HG03439 (cell line): ENCODE data around the gene CLPTM1L.
"Not testable (repeated sequence)": the region's sequence is repeated elsewhere in the genome, so short reads cannot be mapped to it uniquely, and the experiment has no call there.

ENCODE experiments used
- ATAC-seq: cut with Tn5 transposase; IDR thresholded peaks from one replicate; pipeline ENCODE4 v1.9.1; 2021; ENCODE audit warnings: mild to moderate bottlenecking, moderate library complexity; ENCODE audit not compliant: unreplicated experiment

The CLPTM1L gene

DNA sequence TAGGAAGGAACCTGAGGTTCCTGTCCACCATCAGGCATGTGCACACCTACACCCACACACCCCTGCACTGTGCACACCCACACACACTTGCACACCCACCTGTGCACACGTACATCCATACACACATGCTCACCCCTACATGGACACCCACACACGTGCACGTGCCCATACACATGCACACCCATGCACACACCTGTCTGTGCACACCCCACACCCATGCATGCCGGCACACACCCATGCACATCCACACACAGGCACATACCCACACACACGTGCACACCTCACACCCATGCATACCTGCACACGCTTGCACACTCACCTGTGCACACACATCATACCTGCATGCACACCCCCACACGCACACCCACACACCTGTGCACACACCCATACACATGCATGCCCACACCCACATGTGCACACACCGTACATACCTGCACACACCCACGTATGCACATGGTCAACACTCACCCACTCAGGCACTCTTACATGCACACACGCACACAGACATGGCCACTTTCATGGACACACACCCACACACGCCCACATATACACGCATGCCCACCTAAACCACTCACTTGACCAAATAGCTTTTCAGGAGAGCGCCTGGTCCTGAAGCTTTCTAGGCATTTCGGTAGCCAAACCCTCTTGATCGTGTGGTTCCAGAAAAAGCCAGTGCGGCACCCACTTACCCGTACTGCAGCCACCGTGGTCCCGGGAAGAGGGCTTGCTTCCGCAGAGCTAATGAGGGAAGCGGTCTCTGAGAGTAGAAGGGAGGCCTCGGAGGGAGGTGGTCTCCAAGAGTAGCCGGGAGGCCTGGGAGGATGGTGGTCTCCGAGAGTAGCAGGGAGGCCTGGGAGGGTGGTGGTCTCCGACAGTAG, 36.7 kb upstream of the CLPTM1L start:
- ATAC-seq = no peak

DNA sequence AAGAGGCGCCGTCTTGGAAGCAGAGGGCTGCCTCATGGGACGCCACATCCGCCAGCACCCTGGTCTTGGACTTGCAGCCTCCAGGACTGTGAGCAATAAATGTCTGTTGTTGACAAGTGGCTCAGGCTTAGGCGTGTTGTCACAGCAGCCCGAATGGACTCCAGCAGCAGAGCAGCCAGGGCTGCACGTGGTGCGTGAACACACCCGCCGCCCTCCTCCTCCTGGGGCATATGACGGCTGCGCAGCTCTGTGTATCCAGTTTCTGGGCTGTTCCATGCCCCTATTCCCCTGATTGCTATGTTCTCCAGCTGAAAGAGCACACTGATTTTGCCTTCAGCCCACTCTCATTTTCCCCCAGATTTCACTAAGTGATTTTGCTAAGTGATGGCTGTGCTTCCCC, 36.0 kb upstream of the CLPTM1L start:
- no peak for ATAC-seq

DNA sequence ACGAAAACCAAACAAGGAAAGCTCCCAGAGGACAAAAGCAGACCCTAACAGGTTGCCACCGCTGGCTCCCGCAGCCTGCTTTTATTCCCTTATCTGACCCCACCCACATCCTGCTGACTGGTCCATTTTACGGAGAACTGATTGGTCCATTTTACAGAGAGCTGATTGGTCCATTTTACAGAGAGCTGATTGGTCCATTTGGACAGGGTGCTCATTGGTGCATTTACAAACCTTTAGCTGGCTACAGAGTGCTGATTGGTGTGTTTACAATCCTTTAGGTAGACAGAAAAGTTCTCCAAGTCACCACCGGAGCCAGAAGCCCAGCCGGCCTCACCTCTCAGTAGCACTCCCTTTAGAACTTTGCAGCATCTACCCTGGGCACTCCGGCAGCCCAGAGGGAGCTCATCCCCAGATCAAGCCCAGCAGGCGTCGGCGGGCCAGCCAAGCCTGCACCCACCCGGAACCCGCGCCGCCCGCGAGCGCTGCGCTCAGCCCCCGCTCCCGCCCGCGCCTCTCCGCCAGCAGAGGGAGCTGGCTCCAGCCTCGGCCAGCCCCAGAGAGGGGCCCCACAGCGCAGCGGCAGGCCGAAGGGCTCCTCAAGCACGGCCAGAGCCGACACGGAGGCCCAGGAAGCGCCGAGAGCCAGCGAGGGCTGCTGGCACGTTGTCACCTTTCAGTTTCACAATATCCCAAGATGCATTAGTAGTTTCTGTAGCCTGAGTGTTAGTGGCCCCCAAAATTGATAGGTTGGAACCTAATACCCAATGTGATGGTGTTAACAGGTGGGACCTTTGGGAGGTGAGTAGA, 35.3 kb upstream of the CLPTM1L start:
- ATAC-seq = peak; percentile 68

DNA sequence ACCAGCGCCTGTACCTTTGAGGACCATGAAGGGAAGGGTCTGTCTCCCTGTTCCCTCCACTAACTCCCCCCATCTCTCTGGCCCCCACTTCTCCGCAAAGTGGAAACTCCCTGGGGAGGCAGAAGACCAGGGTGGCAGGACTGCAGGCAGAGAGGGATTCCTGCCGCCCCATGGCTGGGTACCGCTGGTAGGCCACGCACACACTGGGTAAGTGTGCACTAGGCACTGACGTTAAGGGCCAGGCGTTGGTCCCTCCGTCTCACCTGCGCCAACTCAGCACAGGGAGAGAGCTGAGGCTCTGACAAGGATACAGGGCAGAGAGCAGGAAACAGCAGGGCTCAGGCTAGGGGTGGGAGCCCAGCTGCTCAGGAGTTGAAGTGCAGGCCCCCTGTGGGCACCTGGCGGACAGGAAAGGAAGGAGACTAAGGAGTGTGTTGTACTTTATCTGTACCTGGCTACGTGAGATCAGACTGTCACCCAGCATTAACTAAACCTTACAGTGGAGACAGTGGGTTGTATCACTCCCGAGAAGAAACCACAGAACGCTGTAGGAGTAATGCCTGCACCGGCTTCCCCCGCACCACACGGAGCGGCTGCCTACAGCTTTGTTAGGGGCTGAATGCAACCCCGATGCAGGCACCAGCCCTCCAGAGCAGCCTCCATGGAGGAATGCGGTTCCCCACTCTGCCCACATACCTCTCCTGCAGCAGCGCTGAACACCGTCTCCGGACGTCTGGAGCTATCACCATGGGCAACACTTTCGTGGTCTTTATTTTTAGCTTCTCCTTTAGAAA, 34.2 kb upstream of the CLPTM1L start:
- ATAC-seq = no peak

DNA sequence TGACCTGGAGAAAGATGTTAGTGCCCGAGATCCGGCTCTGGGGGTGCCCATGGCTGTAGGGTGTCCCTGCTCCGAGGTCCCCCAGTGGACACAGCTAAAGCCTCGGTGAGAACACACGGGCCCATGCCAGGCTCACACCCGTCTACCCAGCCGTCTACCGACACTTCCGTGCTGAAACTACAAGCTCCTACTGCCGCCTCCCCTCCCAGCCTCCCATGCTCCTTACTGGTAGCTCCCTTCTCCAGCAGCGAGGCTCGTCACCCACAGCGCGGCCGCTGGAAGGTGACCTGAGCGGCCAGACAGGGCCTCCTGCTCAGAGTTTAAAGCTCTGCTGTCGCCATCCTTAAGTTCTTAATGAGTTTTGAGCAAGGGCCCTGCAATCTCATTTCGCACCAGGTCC, 33.2 kb upstream of the CLPTM1L start:
- no peak for ATAC-seq

DNA sequence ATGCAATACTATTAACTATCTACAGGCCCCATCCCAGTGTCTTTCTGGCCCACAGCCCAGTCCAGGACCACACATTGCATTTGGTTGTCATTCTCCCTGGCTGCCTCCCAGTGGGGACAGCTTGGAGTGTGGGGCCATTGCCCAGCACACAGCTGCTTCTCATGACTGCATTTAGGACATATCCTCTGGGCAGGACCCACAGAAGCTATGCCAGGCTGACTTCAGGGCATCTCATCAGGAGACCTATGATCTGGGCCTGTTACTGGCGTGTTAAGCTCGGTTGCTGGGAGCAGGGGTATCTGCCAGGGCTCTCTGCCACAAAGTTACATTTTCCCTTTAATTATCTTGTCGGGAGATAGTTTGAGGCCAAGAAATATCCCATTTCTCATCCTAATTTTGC, 32.1 kb upstream of the CLPTM1L start:
- no peak for ATAC-seq

DNA sequence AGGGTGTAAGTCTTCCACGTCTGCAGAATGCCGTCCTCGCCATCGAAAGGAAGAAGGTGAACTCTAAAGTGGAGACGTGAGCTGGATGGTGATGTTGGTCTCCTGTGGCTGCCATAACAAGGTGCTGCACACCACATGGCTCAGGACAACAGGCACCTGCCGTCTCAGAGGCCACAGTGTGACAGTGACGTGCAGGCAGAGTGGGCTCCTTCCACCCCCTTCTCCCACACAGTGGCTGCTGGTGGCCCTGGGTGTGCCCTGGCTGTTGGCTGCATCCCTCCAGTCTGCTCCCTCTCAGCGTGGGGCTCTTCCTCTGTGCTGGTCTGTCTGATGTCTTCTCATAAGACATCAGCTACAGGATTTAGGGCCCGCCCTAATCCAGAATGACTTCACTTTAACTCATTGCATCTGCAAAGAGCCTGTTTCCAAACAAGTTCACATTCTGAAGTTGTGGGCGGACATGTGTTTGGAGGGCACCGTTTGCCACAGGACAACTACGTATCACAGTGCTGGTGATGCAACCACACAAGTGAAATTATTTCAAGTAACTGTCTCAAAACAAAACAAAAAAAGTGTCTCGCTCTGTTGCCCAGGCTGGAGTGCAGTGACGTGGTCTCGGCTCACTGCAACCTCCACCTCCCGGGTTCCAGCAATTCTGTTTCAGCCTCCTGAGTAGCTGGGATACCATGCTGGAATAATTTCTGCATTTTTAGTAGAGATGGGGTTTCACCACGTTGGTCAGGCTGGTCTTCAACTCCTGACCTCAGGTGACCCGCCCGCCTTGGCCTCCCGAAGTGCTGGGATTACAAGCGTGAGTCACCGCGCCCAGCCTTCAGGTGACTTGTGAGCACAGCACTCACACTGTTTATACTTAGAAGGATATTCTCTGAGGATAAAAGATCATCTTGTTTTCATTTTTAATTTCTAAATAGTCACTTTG, 31.2 kb upstream of the CLPTM1L start:
- no peak for ATAC-seq

DNA sequence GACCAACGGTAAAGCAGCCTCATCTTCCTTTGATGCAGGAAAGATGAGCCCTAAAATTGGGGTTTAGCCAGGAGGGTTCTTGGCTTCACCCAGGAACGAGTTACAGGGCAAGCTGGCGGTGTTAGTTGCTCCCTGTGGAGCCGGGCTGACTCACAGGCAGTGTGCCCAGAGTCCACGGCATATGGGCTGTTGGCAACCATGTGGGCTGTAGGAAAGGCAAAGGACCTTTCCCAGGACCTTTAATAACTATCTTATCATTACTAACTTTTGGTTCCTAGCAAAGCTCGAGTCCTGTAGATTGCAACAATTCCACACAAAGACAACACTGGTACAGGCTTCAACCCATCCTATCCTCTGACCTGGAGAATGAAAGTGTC, 29.8 kb upstream of the CLPTM1L start:
- ATAC-seq = no peak

DNA sequence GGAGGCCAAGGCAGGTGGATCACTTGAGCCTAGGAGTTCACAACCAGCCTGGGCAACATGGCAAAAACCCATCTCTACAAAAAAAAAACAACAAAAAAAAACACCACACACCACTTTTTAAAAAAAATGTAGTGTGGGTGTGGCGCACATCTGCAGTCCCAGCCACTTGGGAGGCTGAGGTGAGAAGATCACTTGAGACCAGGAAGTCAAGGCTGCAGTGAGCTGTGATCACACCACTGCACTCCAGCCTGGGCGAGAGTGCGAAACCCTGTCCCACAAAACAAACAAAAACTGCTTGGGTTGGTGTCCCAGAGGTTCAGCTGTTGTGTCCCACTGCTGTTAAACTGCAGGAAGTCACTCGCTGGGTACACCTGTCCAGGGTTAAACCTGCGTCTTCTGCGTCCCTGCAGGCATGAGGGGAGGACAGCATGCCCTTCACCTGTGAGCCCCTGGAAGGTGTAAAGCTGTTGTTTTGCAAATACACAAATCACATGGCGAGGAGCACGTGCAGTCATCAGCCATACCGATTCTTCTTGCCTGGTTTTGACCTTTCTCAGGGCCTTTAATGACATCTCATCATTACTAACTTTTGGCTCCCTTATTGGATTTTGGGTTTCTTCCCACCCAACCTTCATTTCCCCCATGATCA, 29.3 kb upstream of the CLPTM1L start:
- no peak for ATAC-seq

DNA sequence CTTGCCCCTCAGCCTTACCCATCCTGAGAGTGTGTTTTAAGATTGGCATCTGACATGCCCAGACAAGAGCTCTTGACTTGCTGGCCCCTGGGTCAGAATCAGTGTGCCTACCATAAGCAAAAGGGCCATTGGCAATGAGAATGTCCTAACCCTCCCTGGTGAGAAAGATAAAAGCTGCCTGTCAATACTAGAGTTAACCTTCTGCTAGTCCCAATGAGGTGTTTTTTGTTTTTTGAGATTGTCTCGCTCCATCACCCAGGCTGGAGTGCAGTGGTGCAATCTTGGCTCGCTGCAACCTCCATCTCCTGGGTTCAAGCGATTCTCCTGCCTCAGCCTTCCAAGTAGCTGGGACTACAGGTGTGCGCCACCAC, 27.1 kb upstream of the CLPTM1L start:
- ATAC-seq = not testable (repeated sequence)

DNA sequence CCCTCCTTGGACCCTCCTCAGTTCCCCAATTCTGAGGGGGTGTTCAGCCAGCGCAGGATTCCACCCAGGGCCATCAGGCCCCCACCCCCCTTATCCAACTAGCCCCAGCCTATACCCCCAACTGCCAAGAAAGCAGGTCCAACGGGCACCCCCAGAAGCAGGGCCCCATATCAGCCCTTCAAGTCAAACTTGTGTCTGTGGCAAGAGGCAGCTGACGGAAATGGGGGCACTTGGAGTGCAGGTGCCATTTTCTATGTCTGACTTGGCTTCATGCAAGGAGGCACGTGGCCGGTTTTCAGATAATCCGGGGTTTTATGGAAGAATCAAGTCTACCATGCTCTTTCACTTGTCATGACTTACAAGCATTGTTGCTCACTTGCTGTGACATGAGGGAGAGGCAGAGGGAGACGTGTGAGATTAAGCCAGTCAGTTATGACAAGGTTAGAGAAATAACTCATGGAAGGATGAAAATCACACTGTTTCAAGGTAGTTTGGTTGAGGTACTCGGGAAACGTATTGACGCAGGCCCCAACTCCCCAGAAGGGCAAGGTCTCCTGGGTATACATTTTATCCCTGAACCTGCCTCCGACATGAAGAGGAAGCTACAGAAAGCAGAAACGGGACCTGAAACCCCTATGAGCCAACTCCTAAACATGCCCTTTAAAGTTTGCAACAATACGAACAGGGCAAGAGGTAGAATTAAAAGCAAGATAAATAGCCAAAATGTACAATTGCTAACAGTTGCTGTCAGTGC, 26.5 kb upstream of the CLPTM1L start:
- ATAC-seq = no peak

DNA sequence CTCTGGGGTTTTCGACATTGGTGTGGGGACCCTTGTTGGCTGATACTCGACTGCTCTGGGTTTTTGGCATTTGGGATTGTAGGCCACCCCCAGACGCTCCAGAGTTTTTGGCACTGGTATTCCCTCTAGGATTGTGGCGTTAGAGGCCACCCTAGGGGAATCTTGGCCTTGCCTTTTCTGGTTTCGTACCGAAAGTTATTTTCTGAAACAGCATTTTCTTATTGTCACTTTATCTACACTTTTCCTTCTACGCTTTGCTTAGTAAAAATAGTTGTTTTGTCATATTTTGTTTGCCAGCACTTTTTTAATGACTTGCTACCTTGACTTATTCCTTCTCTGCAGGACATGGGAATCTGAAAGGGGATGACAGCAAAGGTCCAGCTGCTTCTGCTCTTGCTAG, 25.1 kb upstream of the CLPTM1L start:
- no peak for ATAC-seq

DNA sequence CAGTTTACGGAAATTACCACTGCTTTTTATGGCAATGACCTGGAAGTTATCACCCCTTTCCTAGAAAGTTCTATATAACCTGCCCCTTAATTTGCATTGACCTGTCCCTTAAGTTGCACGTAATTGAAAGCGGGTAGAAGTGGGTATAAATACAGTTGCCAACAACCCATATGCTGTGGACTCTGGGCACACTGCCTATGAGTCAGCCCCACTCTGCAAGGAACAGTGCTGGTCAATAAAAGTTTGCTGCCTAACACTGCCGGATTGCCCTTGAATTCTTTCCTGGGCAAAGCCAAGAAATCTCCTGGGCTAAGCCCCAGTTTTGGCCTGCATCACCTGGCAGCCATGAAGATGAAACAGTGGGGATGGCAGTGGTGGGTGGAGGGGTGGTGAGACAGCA, 23.9 kb upstream of the CLPTM1L start:
- ATAC-seq = no peak

DNA sequence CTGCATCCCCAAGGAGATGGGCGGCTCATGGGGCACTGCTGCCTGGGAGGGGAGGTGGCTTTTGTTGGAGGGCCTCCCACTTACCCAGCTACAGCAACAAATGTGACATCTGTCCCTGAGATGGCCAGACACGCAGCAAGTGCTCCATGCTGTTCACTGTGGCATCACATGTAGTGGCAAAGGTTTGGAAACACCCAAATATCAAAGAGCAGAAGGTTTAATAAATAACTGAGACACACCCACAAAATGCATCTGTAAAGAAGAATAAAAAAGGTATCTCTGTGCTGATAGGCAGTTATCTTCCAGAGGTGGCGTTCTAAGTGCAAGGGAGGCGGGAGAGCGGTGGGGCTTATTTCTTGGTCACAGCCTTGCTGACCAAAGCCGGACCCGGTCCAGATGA, 23.3 kb upstream of the CLPTM1L start:
- ATAC-seq = no peak

DNA sequence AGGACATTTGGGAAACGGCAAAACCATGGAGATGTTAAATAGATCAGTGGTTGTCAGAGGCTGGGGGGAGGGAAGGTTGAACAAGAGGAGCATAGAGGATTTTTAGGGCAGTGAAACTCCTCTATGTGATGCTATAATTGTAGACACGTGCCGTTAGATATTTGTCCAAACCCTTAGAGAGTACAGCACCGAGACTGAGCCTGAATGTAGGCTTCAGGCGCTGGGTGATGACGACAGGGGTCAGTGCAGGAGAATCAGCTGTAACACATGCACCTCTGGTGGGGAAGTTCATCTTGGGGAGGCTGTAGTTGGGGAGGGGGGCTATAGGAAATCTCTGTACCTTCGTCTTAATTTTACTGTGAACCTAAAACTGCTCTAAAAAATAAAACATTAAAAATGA, 22.2 kb upstream of the CLPTM1L start:
- no peak for ATAC-seq

DNA sequence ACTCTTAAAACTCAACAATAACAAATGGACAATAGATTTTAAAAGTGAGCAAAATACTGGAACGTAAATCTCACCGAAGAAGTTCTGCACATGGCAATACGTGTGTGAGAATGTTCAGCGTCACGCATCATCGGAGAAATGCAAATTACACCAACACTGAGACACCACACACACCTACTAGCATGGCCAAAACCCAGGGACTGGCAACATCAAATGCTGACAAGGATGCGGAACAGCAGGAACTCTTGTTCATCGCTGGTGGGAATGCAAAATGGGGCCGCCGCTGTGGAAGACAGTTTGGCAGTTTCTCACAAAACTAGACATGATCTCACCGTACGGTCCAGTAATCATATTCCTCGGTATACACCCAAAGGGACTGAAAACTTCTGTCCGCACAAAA, 21.6 kb upstream of the CLPTM1L start:
- ATAC-seq = peak; percentile 60

DNA sequence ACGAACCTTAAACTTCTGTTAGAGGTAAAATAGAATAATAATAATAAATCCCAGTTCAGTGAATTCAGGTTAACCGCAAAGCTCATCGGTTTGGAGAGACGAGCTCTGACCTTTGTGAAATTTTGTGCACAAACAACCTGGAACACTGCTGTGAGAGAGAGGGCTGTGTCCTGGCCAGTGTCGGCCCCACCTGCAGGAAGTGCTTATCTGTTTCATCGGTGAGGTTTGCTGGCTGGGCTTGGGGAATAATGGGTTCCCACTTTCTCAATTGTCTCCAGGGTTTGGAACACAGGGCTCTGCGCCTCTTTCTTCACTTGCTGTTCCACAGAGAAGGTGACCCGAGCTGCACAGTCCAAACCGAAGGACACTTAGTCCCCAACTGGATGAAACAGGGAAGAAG, 19.3 kb upstream of the CLPTM1L start:
- no peak for ATAC-seq

DNA sequence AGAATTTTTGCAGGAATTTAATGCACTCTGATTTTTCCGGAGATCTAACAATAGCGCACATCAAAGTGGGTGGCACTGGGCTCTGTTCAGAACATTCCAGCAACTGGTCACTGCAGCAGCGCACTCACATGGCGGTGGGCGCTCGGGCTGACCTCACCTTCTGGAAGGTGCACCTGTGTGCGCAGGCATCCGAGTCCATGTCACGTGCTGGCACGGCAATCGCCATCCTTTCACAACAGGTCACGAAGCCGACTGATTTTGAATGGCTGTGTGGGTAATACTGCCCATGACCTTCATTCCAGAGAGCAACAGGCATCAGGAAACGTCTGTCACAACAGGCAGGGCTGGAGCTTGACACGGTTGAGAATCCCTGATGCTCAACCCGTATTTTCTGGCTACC, 18.7 kb upstream of the CLPTM1L start:
- no peak for ATAC-seq

DNA sequence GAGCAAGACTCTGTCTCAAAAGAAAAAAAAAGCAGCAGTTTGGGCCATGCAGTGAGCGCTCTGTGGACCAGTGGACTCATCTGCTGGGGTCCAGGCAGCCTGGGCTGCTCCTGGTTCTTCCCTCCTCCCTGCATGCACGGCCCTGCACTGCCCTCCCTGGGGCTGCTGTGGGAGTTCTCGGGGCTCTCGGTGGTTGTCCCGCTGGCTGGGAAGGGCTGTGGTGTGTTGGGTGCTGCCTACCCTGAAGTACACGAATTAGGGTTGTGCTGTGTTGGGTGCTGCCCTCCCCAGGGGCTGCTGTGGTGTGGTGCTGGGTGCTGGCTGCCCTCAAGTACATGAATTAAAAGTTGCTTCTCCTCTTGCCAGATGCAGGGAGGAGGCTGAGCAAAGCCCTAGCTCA, 18.3 kb upstream of the CLPTM1L start:
- ATAC-seq = no peak
